NCI-H2196 treated with DMSO at 0.1 percent for 48 hours (cell line): ENCODE data around the gene AKAP17A.
"Not testable (repeated sequence)": the region's sequence is repeated elsewhere in the genome, so short reads cannot be mapped to it uniquely, and the experiment has no call there.

Source experiments
- DNase-seq: peaks from one replicate; lab custom pipeline; 2025; ENCODE audit not compliant: unreplicated experiment; lab: John Stamatoyannopoulos, UW

AKAP17A gene

GRCh38 chrX:1601051-1601767 is 9.8 kb downstream of the AKAP17A start:
- no peak for DNase-seq

GRCh38 chrX:1601768-1602085 is 10.3 kb downstream of the AKAP17A start:
- no peak for DNase-seq

GRCh38 chrX:1602299-1602698 is 10.9 kb downstream of the AKAP17A start:
- DNase-seq, result no peak

GRCh38 chrX:1606496-1606895 is 15.1 kb downstream of the AKAP17A start:
- no peak for DNase-seq

GRCh38 chrX:1609311-1609710 is 17.9 kb downstream of the AKAP17A start:
- DNase-seq, result no peak

- no peak for DNase-seq
Measured at GRCh38 chrX:1609762-1610161, 18.4 kb downstream of the AKAP17A start.

GRCh38 chrX:1610166-1610565 is 18.8 kb downstream of the AKAP17A start:
- DNase-seq, result no peak

GRCh38 chrX:1610736-1611135 is 19.3 kb downstream of the AKAP17A start:
- no peak for DNase-seq

GRCh38 chrX:1612641-1613286 is 21.4 kb downstream of the AKAP17A start:
- DNase-seq, result no peak

- DNase-seq, result no peak
Measured at GRCh38 chrX:1614927-1615326, 23.5 kb downstream of the AKAP17A start, which contains the start of gene ASMT. Gene ASMT (plus strand): TSS chrX:1615059. CDS start chrX:1615200, 141 bp downstream.

GRCh38 chrX:1618689-1619088 is 27.3 kb downstream of the AKAP17A start:
- no peak for DNase-seq

GRCh38 chrX:1623691-1624090 is 32.3 kb downstream of the AKAP17A start:
- DNase-seq, result no peak

GRCh38 chrX:1624158-1624860 is 32.9 kb downstream of the AKAP17A start:
- not testable (repeated sequence) for DNase-seq

- not testable (repeated sequence) for DNase-seq
Measured at GRCh38 chrX:1624861-1625215, 33.4 kb downstream of the AKAP17A start.

- no peak for DNase-seq
Measured at GRCh38 chrX:1629244-1629643, 37.8 kb downstream of the AKAP17A start.

- no peak for DNase-seq
Measured at GRCh38 chrX:1646009-1646408, 54.6 kb downstream of the AKAP17A start.

- no peak for DNase-seq
Measured at GRCh38 chrX:1649621-1650020, 58.2 kb downstream of the AKAP17A start.
